Inferior parietal cortex (tissue), 1 donor: ENCODE measurements around the gene ATP11A.

Experiments used
- DNase-seq: peaks from one replicate; pipeline ENCODE4 v3.0.0-alpha.2; 2016; ENCODE audit errors: extremely low spot score

The ATP11A gene

DNA sequence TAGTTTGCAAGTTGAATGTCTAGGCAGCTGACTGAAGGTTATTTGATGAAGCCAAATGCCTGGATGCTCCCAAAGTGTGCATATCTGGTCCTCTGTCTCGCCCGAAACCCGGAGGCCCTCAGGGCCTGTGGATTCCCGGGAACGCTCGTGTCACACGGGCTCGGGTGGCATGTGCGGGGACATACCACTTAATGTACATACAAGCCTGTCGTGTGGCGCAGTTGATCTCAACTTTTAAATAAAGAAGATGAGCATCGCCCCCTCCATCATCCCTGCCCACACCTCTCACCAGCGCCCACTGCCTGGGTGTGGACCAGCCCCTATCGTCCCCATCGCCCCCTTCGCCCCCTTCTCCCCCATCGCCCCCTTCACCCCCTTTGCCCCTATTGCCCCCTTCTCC lies 33.9 kb downstream of the ATP11A start:
- no peak for DNase-seq

DNA sequence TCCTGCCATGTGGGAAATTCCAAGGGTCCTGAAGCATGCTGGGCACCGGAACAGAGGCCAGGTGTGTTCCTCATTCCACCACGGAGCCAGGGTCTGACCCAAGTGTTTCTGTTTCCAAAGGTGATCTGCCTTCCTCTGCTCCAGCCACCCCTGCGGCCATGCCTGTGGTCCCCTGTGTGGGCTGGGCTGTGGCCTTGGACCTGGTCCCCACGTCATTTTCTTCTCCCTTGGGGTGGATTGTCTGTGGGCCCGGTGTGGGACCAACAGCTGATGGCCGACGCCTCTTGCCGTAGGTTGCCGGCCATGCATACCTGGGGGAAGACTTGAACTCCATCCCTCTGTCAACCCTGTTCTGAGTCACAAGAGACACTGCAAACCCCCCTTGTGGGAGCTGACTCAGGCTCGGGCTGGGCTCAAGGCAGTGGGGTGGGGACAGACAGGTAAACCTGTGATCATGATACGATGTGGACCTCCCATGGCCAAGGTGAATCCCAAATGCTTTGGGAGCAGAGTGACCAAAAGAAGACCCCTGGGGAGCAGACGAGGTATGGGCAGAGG lies 35.0 kb downstream of the ATP11A start:
- no peak for DNase-seq

DNA sequence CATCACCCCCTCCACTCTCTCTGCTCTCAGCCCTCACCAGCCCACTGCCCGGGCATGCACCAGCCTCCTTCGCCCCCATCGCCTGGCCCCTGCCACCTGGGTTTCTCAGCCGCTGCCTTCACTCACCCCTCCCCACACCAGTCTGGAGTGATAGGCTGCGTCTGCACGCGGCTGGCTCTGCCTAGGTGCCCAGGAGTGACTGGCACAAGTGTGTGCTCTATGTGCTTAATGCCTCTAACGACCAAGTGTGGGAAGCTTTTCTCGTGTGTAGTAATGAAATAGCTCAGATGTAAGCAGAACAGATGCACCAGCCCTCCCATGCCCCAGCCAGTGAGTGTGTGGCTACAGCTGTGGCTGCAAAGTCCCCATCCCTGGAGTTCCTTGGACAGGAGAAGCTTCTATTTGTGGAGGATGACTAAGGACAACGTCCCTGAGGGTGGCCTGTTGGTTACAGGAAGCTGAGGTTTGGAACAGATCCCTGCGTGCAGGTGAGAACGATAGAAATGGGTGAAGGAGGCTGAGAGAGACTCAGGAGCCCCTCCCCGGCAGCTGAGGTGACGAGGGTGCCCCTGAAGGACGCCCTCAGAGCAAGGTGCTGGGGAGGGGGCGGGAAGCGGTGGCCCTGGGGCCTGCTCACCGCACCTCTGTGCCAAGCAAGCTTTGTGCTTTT lies 35.6 kb downstream of the ATP11A start:
- no peak for DNase-seq

DNA sequence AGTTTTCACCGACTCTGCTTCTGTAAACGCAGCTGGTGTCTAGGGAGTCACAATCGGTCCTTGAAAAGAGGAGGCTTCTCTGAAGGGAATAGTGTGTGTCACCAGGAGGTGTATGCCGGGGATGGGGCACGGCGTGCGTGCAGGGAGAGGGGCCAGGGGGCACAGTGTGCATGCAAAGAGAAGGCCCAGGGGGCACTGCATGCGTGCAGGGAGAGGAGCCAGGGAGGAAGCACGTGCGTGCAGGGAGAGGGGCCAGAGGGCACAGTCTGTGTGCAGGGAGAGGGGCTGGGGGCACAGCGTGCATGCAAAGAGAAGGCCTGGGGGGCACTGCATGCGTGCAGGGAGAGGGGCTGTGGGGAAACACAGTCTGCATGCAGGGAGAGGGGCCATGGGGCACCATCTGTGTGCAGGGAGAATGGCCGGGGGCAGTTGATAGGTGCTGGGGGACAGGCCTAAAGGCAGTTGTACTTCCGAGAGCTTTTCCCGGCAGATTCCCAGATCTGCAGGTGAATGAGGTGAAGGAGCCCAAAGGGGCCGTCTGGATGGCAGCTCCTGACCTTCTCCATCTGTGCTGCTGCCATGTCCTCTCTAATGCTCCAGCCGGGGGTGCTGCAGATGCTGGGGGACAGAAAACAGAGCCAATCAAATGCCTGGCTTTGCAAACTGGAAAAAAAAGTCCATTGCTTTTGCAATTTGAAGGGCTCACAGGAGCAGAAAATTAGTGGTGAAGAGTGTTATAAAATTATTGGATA lies 36.4 kb downstream of the ATP11A start:
- no peak for DNase-seq

DNA sequence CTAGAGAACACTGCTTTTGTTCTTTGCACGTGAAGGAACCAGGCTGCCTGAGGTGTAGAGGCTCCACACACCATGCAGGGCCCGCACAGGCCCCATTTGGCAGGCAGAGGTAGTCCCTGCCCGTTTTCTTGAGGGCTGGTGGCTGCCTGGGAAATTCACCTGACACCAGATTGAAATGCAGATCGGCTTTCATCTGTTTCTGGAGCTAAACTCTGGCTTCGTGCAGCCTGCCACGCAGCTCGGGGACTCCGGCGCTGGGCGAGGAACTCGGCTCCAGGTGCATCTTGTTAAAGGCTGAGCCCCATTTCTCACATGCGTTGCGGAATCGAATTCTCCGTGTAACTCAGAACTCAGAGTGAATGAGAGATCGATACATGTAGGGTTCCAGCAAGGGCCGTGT lies 37.7 kb downstream of the ATP11A start:
- DNase-seq = no peak

DNA sequence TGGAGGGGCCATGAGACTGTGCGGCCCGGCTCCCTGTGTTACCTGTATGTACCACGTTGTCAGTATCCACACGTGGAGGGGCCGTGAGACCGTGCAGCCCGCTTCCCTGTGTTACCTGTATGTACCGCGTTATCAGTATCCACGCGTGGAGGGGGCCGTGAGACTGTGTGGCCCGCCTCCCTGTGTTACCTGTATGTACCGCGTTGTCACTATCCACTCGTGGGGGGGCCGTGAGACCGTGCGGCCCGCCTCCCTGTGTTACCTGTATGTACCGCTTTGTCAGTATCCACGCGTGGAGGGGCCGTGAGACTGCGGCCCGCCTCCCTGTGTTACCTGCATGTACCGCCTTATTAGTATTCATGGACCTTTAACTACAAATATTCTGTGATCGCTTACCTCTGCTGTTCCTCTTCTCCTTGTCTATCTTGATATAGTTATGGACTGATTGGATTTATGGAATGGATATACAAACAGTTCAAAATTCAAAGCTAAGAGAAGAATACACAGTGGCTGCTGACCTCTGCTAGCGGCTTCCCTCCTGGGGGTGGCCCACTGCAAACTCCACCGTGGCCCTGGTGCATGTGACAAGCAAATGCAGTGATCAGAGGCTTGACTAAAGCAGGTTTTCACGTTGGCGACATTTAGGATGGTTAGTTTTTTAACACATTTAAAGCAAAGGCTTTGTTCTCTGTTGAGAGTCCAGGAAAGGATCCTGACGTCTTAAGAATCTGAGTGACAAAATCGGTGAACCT lies 38.7 kb downstream of the ATP11A start:
- DNase-seq = no peak

DNA sequence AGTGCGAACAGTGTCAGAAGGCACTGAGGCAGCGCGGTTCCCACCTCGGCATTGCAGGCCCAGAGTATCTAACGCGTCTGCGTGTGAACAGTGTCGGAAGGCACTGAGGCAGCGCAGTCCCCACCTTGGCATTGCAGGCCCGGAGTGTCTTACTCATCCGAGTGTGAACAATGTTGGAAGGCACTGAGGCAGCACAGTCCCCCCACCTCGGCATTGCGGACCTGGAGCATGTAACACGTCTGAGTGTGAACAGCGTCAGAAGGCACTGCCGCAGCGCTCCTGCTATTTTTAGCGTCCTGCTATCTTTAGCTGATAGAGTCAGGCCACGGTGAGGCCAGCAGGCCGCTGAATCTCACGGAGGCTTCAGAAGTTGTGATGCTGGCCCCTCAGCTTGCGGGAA lies 39.6 kb downstream of the ATP11A start:
- DNase-seq = no peak

DNA sequence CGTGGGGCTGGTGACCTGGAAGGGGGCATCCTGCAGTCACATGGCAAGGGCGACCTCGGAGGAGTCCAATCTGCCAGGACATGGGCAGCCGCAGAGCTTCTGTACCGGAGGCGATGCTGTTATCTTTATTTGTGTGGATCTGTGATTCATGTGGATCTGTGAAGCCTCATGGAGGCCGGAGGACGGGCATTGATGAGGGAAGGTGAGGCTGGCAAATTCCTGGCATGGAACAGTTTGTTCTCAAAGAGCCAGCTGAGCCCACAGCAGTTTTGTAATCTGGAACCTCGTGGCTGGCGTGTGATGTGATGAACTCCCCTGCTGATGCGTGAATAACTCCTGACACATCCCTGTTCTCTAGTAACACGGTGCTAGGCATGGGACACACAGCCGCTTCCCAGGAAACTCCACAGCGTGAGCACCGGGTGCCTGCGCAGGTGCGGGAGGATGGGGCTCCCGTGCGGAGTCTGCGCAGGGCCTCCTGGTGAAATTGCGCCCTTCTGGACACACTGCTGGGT lies 40.4 kb downstream of the ATP11A start:
- no peak for DNase-seq

DNA sequence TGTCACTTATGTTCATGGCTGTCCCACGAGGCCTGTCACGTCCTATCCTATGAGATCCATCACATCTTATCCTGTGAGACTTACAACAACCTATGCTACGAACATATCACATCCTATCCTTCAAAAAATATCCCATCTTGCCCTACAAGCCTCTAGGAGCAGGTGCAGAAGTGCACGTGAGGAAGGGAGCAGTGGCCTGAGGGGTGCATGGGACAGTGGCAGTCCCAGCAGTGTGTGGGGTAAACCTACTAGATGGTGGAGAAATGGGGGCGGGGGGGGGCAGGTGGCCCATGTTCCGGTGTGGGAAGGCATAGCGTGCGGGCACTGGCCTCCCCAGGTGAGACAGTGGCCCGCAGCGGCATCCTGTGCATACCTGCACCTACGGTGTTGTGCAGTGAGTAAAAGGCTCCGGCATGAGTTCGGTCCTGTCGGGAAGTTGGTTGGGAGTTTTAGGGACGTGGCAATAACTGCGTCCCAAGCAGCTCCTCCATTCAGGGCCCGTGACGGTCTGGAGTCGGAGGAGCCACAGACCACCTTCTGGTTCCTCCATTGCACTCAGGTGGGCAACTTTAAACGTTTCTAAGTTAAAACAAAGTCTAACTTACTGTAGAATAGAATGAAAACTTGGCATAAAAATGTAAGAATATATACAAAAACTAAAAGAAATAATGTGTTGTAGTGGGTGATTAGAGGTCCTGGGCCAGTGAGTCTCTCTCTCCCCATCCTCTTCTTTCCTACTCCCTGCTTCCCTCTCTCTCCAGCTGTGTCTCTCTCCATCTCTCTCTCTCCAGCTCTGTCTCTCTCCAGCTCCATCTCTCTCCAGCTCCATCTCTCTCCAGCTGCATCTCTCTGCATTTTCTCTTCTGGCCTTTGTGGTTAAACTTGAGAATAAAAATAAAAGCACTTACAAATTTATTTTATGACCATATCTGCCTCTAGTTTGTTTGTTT lies 42.1 kb downstream of the ATP11A start:
- no peak for DNase-seq

DNA sequence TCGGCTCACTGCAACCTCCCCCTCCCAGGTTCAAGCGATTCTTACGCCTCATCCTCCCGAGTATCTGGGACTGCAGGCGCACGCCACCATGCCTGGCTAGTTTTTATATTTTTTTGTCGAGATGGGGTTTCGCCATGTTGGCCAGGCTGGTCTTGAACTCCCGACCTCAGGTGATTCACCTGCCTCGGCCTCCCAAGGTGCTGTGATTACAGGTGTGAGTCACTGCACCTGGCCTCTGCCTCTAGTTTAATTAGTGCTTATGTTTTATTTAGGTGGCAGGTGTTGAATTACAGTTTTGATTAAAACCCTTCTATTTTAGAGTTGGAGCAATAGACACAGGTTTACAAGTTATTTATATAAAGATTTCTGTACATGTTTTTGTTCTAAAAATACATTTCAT lies 42.8 kb downstream of the ATP11A start:
- DNase-seq = no peak

DNA sequence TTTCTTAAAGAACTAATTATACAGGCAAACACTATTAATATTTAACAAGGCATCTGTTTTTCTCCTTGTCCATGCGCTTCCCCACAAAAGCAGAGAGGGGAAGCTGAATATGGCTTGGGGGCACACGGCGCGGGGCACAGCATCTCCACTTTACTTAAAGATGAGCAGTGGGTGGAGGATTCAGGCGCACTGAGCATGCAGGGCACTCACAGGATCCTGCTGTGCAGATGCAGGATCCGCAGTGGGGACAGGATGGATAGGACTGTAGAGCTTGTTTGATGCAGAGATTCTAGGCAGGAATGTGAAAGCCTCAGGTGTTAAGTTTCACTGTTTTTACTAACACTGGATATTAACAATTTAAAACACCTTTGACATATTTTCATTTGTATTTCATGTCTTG lies 43.3 kb downstream of the ATP11A start:
- no peak for DNase-seq

DNA sequence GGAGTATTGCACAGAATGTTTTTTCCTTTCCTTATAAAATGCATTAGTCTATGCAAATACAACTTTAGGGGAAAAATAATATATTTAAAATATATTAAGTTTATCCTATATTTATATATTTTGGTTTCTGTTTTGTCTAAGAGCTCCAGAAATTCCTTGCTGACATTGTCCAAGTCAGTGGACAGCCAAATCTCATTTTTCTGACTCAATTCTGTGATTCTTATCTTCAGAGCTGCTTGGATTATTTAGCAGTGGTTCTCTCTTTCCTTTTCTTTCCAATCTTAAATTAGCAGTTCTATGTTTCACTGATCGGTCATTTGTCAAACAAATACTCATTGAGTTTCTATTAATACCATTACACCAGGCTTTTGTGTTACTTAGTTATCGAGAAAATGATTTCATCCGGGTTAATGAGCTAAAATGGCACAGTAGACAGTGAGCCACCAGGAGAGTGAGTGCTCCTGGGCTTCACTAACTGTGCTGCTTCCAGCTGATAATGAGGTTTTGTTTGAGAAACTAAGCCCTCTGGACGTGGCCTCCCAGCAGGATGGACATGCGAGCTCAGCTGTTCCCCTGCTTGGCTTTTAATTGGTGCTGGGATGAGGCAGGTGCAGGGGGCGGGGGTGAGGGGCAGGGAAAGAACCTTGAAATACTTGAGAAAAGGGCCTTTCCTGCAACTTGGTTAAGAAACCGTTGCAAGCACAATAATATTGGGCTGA lies 44.0 kb downstream of the ATP11A start:
- DNase-seq = no peak

DNA sequence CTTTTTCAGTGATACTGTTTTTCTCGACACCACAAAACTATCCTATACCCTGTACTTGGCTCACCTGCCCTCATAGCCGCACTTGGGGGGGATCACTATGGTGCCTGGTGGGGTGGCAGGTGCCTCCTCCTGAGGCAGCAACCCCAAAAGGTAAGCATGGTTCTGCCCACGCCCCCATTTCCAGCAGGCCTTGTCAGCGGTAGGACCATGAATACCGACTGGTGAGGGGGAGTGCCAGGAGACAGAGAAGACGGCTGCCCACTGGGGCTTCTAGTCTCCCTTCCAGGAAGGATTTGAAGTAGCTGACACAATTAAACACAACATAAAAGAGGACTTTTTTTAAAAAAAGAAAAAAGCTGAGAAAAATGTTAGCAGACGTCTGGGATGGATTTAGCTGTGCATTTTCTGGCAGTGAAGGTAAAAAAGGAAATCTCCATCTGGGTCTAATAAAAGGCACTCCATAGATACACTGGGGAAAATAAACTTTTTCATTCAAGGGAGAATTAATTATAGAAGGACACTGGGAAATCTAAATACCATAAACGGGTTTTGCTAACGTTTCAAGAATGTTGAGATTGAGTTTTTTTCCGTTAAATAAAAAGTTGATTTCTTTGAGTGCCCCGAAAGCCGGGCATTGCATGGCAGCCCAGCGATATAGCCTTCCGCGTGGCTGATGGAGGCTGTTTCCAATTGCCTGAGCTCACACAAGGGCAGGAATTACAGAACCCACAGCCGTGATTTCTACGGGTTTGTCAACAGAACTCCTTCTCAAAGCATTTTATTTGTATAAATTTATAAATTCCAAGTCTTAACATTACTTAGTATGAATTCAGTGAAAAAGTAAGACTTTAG lies 45.1 kb downstream of the ATP11A start:
- no peak for DNase-seq

DNA sequence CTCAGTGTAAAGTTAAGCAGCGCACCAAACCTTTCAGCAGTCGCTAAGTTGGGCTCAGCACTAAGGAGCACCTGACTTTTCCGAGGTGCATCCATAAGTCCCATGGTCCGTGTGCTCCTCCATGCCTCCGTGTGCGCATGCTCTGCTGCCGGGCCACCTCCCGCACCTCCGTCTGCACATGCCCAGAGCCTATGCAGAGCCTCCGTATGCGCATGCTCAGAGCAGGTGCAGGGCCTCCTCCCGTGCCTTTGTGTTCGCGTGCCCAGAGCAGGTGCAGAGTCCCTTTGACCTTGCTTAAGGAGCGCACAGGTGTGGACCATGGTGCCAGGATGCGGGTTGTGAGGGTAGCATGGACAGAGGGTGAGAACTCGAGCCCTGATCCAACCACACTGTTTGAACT lies 46.0 kb downstream of the ATP11A start:
- DNase-seq = no peak

DNA sequence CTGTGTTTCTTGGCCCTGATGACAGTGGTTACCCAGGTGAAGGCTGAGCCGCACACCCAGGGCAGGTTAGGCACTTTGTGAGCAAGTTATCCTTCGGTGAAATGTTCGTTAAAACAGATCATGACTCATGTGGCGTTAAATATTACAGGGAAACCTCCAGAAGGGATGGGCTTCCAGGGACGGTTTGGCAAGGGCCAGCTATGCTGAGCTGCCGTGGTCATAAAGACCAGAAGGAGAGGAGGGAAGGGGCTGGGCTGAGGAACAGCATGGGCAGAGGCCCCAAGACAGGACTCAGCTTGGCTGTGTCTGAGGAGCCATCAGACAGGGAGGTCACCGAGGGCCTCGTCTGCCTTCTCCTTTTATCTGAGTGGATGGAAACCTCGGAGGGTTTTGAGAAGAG lies 47.5 kb downstream of the ATP11A start:
- no peak for DNase-seq

DNA sequence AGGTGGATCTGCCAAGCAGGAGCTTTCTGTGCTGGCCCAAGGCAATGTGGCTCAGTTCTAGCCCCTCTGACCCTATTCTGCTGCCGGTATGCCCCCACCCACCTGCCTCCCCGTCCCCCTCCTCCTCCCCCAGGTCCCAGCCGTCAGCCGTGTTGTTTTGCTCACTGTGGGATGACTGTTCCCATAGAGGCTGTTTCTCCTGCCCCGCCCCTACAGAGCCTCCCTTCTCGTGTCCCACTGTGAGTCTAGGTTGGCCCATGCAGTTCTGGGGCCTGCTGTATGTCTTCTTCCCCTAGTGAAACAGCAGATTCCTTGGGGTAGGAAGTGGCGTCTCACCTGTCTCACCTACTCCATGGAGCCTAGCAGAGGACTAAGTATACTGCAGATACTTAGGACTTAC lies 48.8 kb downstream of the ATP11A start:
- DNase-seq = no peak

DNA sequence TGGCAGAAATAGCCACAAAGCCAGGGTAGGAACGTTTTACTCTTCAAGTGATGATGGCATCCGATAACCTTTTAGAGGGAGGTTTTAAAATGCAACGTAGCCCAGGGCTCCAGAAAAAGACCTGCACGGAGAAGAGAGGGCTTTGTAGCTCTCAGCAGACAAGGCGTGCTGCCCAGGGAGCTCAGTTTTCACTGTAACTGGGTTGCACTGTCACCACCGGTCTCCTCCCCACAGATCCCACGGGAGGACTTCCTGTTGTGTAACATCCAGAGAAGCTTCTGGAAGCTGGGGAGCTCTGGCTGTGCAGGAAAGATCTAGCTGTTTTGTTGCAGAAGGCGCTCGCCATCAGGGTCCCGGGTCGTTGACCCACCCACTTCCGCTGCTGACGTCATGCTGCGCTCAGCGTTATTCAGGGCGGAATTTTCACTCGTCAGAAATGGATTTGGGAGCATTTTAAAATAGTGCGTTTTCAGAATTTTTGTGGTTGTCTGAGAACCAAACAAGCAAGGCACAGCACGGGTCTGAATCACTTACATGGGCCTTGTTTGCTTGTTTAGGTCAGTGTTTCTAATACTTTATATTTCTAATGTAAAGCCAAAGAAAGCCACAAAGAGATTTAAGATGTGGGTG lies 50.8 kb downstream of the ATP11A start:
- no peak for DNase-seq

DNA sequence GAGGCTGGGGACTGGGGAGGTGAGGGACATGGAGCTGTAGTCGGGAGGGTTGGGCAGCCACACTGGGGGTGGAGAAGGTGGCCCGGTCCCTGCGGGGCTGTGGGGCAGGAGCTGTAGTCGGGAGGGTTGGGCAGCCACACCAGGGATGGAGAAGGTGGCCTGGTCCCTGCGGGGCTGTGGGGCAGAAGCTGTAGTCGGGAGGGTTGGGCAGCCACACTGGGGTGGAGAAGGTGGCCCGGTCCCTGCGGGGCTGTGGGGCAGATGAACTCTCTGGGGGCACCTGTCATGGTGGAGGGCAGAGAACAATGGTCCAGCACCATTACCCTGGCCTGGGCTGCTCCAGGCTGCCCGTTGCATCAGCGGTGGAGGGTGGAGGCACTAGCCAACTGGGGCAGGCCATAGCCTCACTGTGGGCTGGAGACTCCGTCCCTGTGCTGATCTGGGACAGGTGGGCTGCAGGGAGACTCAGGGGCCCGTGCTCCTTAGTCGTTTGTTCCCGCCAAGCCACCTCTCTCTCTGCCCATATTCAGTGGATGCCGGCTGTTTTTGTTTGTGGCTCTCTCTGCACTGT lies 51.4 kb downstream of the ATP11A start:
- no peak for DNase-seq
